Osteoblast (primary cell): Measurements from ENCODE around the gene PSKH1. TPM values are rescaled to one million over a fixed set of nuclear protein-coding genes. Genes with fewer than 3 reads are reported as not detected.

Source experiments
- DNase-seq: peaks from one replicate; pipeline ENCODE4 v3.0.0; 2011; ENCODE audit warnings: low spot score, mixed read lengths; ENCODE audit not compliant: insufficient read length; ENCODE audit errors: missing footprints
- H2AFZ ChIP-seq: 2 replicates; pipeline ENCODE4 v1.6.0; 2011; ENCODE audit warnings: mild to moderate bottlenecking, low read length
- H3K27ac ChIP-seq: 2 replicates; pipeline ENCODE4 v1.5.1; 2011; ENCODE audit warnings: mild to moderate bottlenecking, low read depth, low read length, moderate library complexity
- H3K27me3 ChIP-seq: 2 replicates; pipeline ENCODE4 v1.6.0; 2012; ENCODE audit warnings: mild to moderate bottlenecking, control low read depth, inconsistent platforms, low read length, moderate library complexity; ENCODE audit not compliant: insufficient read depth
- H3K36me3 ChIP-seq: 2 replicates; pipeline ENCODE4 v1.5.1; 2011; ENCODE audit warnings: mild to moderate bottlenecking, low read length, control low read depth, moderate library complexity; ENCODE audit not compliant: insufficient read depth
- H3K4me1 ChIP-seq: 2 replicates; pipeline ENCODE4 v1.5.1; 2011; ENCODE audit warnings: mild to moderate bottlenecking, low read length, control low read depth, moderate library complexity; ENCODE audit not compliant: insufficient read depth
- H3K4me2 ChIP-seq: 2 replicates; pipeline ENCODE4 v1.6.0; 2011; ENCODE audit warnings: mild to moderate bottlenecking, low read length; ENCODE audit not compliant: insufficient read depth
- H3K4me3 ChIP-seq: fragments of 200-600 bp; sonication (generic); 3 replicates; pipeline ENCODE4 v1.5.1; 2012; ENCODE audit warnings: mild to moderate bottlenecking, low read length, inconsistent platforms; ENCODE audit not compliant: insufficient read depth
- H3K79me2 ChIP-seq: 2 replicates; pipeline ENCODE4 v1.6.0; 2012; ENCODE audit warnings: mild to moderate bottlenecking, low read length, control low read depth, inconsistent platforms; ENCODE audit not compliant: insufficient read depth
- H3K9me3 ChIP-seq: 2 replicates; pipeline ENCODE4 v1.5.1; 2011; ENCODE audit warnings: low read depth, low read length, control low read depth
- H4K20me1 ChIP-seq: 2 replicates; pipeline ENCODE4 v1.6.0; 2012; ENCODE audit warnings: mild to moderate bottlenecking, low read length, control low read depth; ENCODE audit not compliant: insufficient read depth
- total RNA-seq: library from RNA; depleted of rRNA; stranded (reverse); fragments of >200 nt; gene quantifications from 2 replicates; pipeline ENCODE4 v1.2.3, GENCODE V29; 2012
- TF ChIP-seq, protein P1 (sequence below): IDR thresholded peaks from 2 replicates; pipeline ENCODE4 v1.5.1; 2011; ENCODE audit warnings: mild to moderate bottlenecking, low read depth, low read length, moderate library complexity; ENCODE audit errors: extremely low read depth

PSKH1 gene
- total RNA-seq, 1 donor, result 18.5 TPM

DNA sequence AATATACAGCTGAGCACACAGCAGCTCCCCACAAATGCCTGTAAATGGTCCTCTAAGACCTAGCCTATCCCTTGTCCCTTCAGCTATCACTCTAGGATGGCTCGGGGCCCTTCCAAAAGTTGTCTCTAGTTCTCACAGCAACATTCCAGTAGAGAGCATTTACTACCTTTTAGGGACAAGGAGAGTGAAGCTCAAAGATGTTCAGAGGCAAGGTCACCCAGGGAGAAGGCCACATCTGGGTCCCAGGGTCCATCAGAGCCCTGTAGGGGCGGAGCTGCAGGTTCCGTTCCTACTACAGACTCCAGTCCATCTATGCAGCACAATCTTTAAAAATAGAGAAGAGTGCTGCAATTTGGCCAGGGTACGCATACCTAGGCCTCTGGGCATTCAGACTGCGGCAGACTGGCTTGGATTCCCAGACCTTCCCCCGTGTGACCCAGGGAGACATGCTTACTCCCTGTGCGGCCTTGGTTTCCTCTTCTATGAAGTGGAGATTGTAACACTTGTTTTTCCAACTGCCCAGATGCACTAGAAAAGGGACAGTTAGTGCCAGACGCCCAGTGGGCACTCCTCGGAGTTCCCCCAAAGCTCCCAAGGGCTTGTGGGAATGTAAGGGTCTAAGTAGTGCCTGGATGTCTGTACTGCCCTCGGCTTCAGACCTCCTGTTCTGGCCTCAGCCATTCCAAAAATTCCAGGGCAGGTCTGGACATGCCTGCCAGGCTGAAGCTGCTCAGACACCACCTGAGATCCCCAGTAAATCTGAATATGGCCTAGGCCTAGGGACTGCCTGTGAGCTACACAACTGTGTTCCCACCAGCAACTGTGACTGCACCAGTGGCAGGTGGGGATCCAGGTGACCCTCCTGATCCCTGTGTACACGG is 72.9 kb downstream of the PSKH1 start:
- H3K36me3 ChIP-seq, result peaks cover 38% of the 10 kb centered on the region
- H3K27me3 ChIP-seq, result no peaks in the 10 kb centered on the region
- peak overlapping the region; percentile 94 for H3K4me3 ChIP-seq
- H3K79me2 ChIP-seq, result peaks cover 74% of the 10 kb centered on the region
- TF ChIP-seq, protein P1, sequence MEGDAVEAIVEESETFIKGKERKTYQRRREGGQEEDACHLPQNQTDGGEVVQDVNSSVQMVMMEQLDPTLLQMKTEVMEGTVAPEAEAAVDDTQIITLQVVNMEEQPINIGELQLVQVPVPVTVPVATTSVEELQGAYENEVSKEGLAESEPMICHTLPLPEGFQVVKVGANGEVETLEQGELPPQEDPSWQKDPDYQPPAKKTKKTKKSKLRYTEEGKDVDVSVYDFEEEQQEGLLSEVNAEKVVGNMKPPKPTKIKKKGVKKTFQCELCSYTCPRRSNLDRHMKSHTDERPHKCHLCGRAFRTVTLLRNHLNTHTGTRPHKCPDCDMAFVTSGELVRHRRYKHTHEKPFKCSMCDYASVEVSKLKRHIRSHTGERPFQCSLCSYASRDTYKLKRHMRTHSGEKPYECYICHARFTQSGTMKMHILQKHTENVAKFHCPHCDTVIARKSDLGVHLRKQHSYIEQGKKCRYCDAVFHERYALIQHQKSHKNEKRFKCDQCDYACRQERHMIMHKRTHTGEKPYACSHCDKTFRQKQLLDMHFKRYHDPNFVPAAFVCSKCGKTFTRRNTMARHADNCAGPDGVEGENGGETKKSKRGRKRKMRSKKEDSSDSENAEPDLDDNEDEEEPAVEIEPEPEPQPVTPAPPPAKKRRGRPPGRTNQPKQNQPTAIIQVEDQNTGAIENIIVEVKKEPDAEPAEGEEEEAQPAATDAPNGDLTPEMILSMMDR, result no peak
- no peaks in the 10 kb centered on the region for H3K9me3 ChIP-seq
- H3K4me1 ChIP-seq, result peaks cover 33% of the 10 kb centered on the region
- H3K4me2 ChIP-seq, result peak overlapping the region; percentile 96
- H3K27ac ChIP-seq, result peak overlapping the region; percentile 89
- H4K20me1 ChIP-seq, result peaks cover 58% of the 10 kb centered on the region
- no peak overlapping the region for H2AFZ ChIP-seq
- peak; percentile 89 for DNase-seq

DNA sequence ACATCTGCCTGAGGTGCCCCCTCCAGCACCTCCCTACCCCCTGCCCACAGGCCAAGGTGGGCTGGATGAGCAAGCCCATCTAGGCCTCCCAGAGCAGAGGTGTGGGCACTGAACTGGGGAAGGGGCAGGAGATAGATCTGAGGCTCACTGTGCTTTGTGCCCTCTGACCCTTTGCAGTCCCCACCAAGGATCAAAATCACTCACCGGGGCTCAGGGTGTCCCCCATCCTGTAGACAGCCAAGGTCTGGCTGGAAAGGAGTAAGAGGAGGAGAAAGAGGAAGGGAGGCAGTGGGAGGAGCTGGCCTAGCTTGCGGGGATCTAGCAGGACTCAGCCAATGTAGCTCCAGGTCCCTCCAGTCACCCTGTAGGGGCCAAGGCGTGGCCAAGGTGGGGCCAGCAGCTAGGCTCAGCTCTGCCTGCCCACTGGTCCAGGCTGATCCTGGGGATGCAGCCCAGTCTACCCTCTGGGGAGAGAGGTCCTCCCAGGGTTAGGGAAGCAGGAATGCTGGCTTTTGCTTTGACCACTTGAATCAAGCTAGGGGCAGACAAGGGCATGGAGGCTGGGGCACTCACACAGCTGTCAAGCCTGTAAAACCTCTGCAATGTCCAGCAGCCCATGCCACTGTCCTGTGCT is 73.6 kb downstream of the PSKH1 start:
- Histone ChIP-seq H3K27me3 (no peaks in the 10 kb centered on the region), H3K79me2 (peaks cover 66% of the 10 kb centered on the region), H3K9me3 (no peaks in the 10 kb centered on the region), H3K27ac (peak overlapping the region; percentile 89), H3K4me2 (peak overlapping the region; percentile 96), H3K4me1 (peaks cover 33% of the 10 kb centered on the region), H3K4me3 (peak overlapping the region; percentile 94), H2AFZ (no peak overlapping the region), H4K20me1 (peaks cover 52% of the 10 kb centered on the region), H3K36me3 (peaks cover 30% of the 10 kb centered on the region)
- TF ChIP-seq, protein P1, result no peak
- DNase-seq, result peak; percentile 96

DNA sequence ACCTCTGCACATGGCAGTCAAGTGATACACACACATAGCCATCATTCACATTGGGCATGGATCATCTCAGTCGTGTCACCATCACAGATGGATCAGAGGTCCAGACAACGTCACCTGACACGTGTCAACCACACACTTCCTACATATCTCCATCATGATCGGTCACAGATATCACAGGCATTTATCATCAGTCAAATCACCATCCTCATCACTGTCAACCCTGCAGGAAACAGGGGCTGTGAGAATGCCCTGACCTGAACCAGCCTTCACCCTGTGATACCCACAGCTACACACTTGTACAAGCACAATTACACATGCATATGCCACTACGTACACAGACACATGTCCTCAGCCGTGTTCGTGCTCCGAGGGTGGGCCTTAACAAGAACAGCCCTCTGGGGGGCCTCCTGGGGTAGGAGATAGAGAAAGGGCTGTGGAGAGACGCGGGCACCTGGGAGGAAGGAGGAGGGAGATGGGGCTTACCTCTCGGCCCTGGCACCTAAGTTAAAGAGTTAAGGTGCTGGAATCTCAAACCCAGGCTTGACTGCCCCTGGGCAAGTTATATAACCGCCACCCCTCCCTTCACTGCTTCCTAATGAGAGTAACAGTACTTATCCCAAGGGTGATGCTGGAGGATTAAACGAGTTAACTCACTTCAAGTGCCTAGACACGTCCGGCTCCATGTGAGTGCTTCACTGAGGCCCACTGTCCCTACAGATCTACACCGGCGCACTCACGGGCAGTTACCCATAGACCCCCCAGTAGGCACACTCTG is 74.3 kb downstream of the PSKH1 start:
- peak overlapping the region; percentile 94 for H3K4me3 ChIP-seq
- peaks cover 23% of the 10 kb centered on the region for H3K36me3 ChIP-seq
- TF ChIP-seq, protein P1, result no peak
- H3K27me3 ChIP-seq, result no peaks in the 10 kb centered on the region
- peak overlapping the region; percentile 54 for H2AFZ ChIP-seq
- H3K79me2 ChIP-seq, result peaks cover 59% of the 10 kb centered on the region
- peak overlapping the region; percentile 96 for H3K4me2 ChIP-seq
- peaks cover 33% of the 10 kb centered on the region for H3K4me1 ChIP-seq
- H4K20me1 ChIP-seq, result peaks cover 46% of the 10 kb centered on the region
- no peaks in the 10 kb centered on the region for H3K9me3 ChIP-seq
- H3K27ac ChIP-seq, result peak overlapping the region; percentile 89
- peak; percentile 94 for DNase-seq
